GM12878 (cell line): ENCODE results near the gene COL16A1. TPM values are rescaled to one million over a fixed set of nuclear protein-coding genes. Genes with fewer than 3 reads are reported as not detected.

ENCODE experiments used
- ATAC-seq: fragments of 200-7000 bp; cut with Tn5 transposase; 3 replicates; pipeline ENCODE4 v1.9.1; 2020; ENCODE audit warnings: mild to moderate bottlenecking, moderate library complexity
- BruUV-seq: library from RNA; stranded (reverse); fragments of 400-500 nt; replicated peaks from 2 replicates; lab custom pipeline; 2021; lab: Mats Ljungman, UMichigan
- CTCF ChIA-PET: fragments of 300-600 bp; sonication (Branson Sonifier 250); formaldehyde crosslinking; extraction: SDS; loops from one replicate; lab custom pipeline; 2021; ENCODE audit warnings: inconsistent platforms; lab: Yijun Ruan, JAX
- POLR2A ChIA-PET: fragments of 350-600 bp; formaldehyde crosslinking; extraction: SDS; loops from one replicate; lab custom pipeline; 2021; ENCODE audit warnings: inconsistent platforms; lab: Charles Lee
- RAD21 ChIA-PET: fragments of 300-600 bp; sonication (Branson Sonifier 250); formaldehyde crosslinking; loops from one replicate; lab custom pipeline; 2023; ENCODE audit warnings: antibody characterized with exemption; ENCODE audit not compliant: unreplicated experiment; lab: Charles Lee
- SMC1A ChIA-PET: fragments of 300-600 bp; sonication (Branson Sonifier 250); formaldehyde crosslinking; loops from one replicate; lab custom pipeline; 2023; ENCODE audit not compliant: unreplicated experiment, uncharacterized antibody; lab: Charles Lee
- DNase-seq: peaks from one replicate; pipeline ENCODE4 v3.0.0-alpha.2; 2011; ENCODE audit warnings: low read depth, low spot score
- FAIRE-seq: peaks from 3 replicates; lab custom pipeline; 2011; peaks lifted over from hg19 to GRCh38; lab: Jason Lieb, UNC
- H2AFZ ChIP-seq: 2 replicates; pipeline ENCODE4 v1.6.0; 2011; ENCODE audit warnings: low read depth, low read length, control low read depth; ENCODE audit not compliant: control insufficient read depth
- H3K27ac ChIP-seq: 2 replicates; pipeline ENCODE4 v1.5.1; 2011; ENCODE audit warnings: control low read depth; ENCODE audit not compliant: control insufficient read depth, insufficient read depth
- H3K27me3 ChIP-seq, 2 experiments: replicated peaks in 1 of 2; 2 replicates each; pipeline versions ENCODE4 v1.6.0 to v1.6.1; 2011; ENCODE audit warnings: low read length in 1 of 2; ENCODE audit not compliant: control insufficient read depth in 2 of 2, insufficient read depth in 2 of 2
- H3K36me3 ChIP-seq, 2 experiments: 2 replicates each; pipeline ENCODE4 v1.5.1; 2011; ENCODE audit warnings: low read length in 1 of 2; ENCODE audit not compliant: control insufficient read depth in 2 of 2, insufficient read depth in 2 of 2
- H3K4me1 ChIP-seq: 2 replicates; pipeline ENCODE4 v1.6.1; 2011; ENCODE audit warnings: mild to moderate bottlenecking, low read length, moderate library complexity, mixed read lengths; ENCODE audit not compliant: control insufficient read depth, insufficient read depth
- H3K4me2 ChIP-seq: 2 replicates; pipeline ENCODE4 v1.6.0; 2011; ENCODE audit warnings: control low read depth; ENCODE audit not compliant: control insufficient read depth, insufficient read depth
- H3K4me3 ChIP-seq: fragments of 200-600 bp; sonication (generic); 2 replicates; pipeline ENCODE4 v1.5.1; 2016
- H3K79me2 ChIP-seq: 2 replicates; pipeline ENCODE4 v1.6.0; 2011; ENCODE audit warnings: low read length; ENCODE audit not compliant: control insufficient read depth, insufficient read depth
- H3K9ac ChIP-seq: 2 replicates; pipeline ENCODE4 v1.8.0; 2011; ENCODE audit warnings: low read length, control low read depth, mixed read lengths; ENCODE audit not compliant: control insufficient read depth, insufficient read depth
- H3K9me3 ChIP-seq: replicated peaks from 3 replicates; pipeline ENCODE4 v1.5.1; 2011; ENCODE audit warnings: mild to moderate bottlenecking, low read length; ENCODE audit not compliant: control insufficient read depth, insufficient read depth
- H4K20me1 ChIP-seq: 2 replicates; pipeline ENCODE4 v1.6.0; 2011; ENCODE audit not compliant: control insufficient read depth, insufficient read depth
- CHD1 ChIP-seq: IDR thresholded peaks from 2 replicates; pipeline ENCODE4 v1.6.1; 2012; ENCODE audit warnings: low read depth, low read length, improper control_type of control experiment
- MTA2 ChIP-seq: fragments of 450-650 bp; IDR thresholded peaks from 2 replicates; pipeline ENCODE4 v1.6.1; 2016; ENCODE audit warnings: low read depth, mild to moderate bottlenecking, moderate library complexity
- MYB ChIP-seq: fragments of 150-350 bp; IDR thresholded peaks from 2 replicates; pipeline ENCODE4 v1.6.1; 2014; ENCODE audit warnings: mild to moderate bottlenecking, low read depth, low read length, borderline replicate concordance
- NR2C1 ChIP-seq: fragments of 450-650 bp; IDR thresholded peaks from 2 replicates; pipeline ENCODE4 v1.6.1; 2017; ENCODE audit warnings: antibody characterized with exemption, mild to moderate bottlenecking, moderate library complexity
- NR2C2 ChIP-seq: IDR thresholded peaks from 2 replicates; pipeline ENCODE4 v1.6.1; 2011; ENCODE audit warnings: borderline replicate concordance, low read depth; ENCODE audit not compliant: control insufficient read depth, insufficient read length
- YY1 ChIP-seq: IDR thresholded peaks from 2 replicates; pipeline ENCODE4 v1.6.1; 2011; ENCODE audit warnings: low read depth, mild to moderate bottlenecking, low read length
- ZNF207 ChIP-seq: fragments of 450-650 bp; IDR thresholded peaks from 2 replicates; pipeline ENCODE4 v1.6.1; 2014; ENCODE audit warnings: antibody characterized with exemption, mild to moderate bottlenecking, borderline replicate concordance
- ZNF24 ChIP-seq: fragments of 450-650 bp; IDR thresholded peaks from 2 replicates; pipeline ENCODE4 v1.6.1; 2017; ENCODE audit warnings: antibody characterized with exemption, mild to moderate bottlenecking
- WGBS: methylation state at CpG from one replicate; pipeline ENCODE4 v1.1.6; 2016; ENCODE audit warnings: low lambda C conversion rate; ENCODE audit not compliant: insufficient replicate concordance, insufficient coverage; ENCODE audit errors: missing lambda C conversion rate; 5-methylcytosine and 5-hydroxymethylcytosine counted together
- in situ Hi-C: fragments of 300-500 bp; cut with MboI; formaldehyde crosslinking; loops from 9 replicates; pipeline ENCODE4 v1.14.3; 2018; ENCODE audit warnings: mixed read lengths
- intact Hi-C: fragments of 100-400 bp; cut with micrococcal nuclease; formaldehyde crosslinking; loops from one replicate; pipeline ENCODE4 v1.14.2; 2022; ENCODE audit not compliant: unreplicated experiment
- polyA plus RNA-seq, 11 experiments: library from polyadenylated mRNA; depleted of rRNA in 4 of 11; unstranded in 6 of 11; stranded (reverse) in 5 of 11; fragments of >200 nt; fragmentation: Nextera tagmentation in 4 of 11; fragmentation: Illumina TruSeq in 1 of 11; extraction: Ambion mirVana in 4 of 11; extraction: Trizol in 1 of 11; gene quantifications; 1 replicate in 1 of 11; 2 replicates in 10 of 11; pipeline versions ENCODE4 v1.2.1 to v1.2.3, GENCODE V29; 2011 to 2016; ENCODE audit warnings: inconsistent platforms in 2 of 11, missing spikeins in 2 of 11, low read depth in 1 of 11
- total RNA-seq, 4 experiments: library from RNA; depleted of rRNA in 3 of 4; stranded (reverse); fragments of >200 nt in 3 of 4; fragmentation: Illumina TruSeq in 1 of 4; extraction: Trizol in 1 of 4; gene quantifications; 2 replicates each; pipeline versions ENCODE4 v1.2.1 to v1.2.3, GENCODE V29; 2013 to 2021

The COL16A1 gene
- total and polyA plus RNA-seq, 10 of the 15 experiments (the other 5 are each of a cell fraction or from before 2014, with no cell fraction given), result 0.02 to 3.7 (median 0.59) TPM

DNA sequence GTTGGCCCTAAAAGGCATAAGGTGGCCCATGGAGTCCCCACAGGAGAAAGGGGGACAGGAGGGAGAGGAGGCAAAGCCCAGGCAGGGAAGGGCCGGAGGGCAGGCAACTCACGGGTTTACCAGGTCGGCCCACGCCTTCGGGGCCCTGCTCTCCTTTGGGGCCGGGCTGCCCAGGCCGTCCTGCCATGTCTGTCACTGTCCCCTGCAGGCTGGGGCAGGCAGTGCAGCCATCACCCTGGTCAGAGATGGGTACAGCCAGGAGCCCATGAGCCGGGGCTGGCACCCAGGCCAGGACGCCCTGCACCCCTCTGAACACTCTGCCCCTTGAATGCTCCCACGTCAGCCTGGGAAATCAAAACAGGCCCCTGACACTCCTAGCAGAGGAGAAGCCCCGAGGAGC, 19.8 kb downstream of the COL16A1 start (continued):
- TF ChIP-seq YY1, result 0 out of 2 replicates have a peak, but pooled peaks have one; percentile 24
- no peak for TF ChIP-seq CHD1
- TF ChIP-seq NR2C2, result no peak
- TF ChIP-seq MTA2, result no peak
- TF ChIP-seq NR2C1, result no peak
- TF ChIP-seq MYB, result no peak
- TF ChIP-seq ZNF24, result no peak

GRCh38 chr1:31681415-31681814, 22.4 kb downstream of the COL16A1 start:
- no peak overlapping the region for H3K27ac ChIP-seq
- no TSS peak for BruUV-seq
- peaks cover 1 to 2% of the 10 kb centered on the region in 2 experiments; a peak in 3 of 4 replicates for H3K27me3 ChIP-seq
- H3K4me1 ChIP-seq, result no peaks in the 10 kb centered on the region
- H3K79me2 ChIP-seq, result no peaks in the 10 kb centered on the region
- no peak overlapping the region for H3K9ac ChIP-seq
- no peak overlapping the region for H2AFZ ChIP-seq
- FAIRE-seq (no peak), DNase-seq (no peak), ATAC-seq (no peak)
- H3K4me2 ChIP-seq, result no peak overlapping the region
- H3K4me3 ChIP-seq, result no peak overlapping the region
- SMC1A ChIA-PET, result interaction anchor here (0.6 kb wide), 1 partner anchor 44 kb away, joined by 3 read pairs; no protein-coding TSS in a partner anchor
- in situ Hi-C loops (no loop called here), intact Hi-C loops (no loop called here)
- no peaks in the 10 kb centered on the region for H3K9me3 ChIP-seq
- 9% methylated on average over 9 of the region's 9 CpGs for WGBS
- RAD21 ChIA-PET, result interaction anchor here (0.6 kb wide), 1 partner anchor 33 kb away, joined by 3 read pairs; no protein-coding TSS in a partner anchor
- H3K36me3 ChIP-seq, result no peaks in the 10 kb centered on the region
- H4K20me1 ChIP-seq, result no peaks in the 10 kb centered on the region
- POLR2A ChIA-PET, result no interaction called here
- no peak for TF ChIP-seq ZNF207
- TF ChIP-seq, all 136 proteins: peak for 0
- CTCF ChIA-PET, result interaction anchor here (0.5 kb wide), 1 partner anchor 98 kb away, joined by 3 read pairs; no protein-coding TSS in a partner anchor
